GM21515 (cell line): ENCODE results near the gene SHANK1.
A peak's percentile ranks its signal among the peaks of the same experiment; 100 is the strongest.

Source experiments
- ATAC-seq: cut with Tn5 transposase; IDR thresholded peaks from one replicate; pipeline ENCODE4 v1.9.1; 2021; ENCODE audit not compliant: unreplicated experiment

Gene SHANK1

DNA sequence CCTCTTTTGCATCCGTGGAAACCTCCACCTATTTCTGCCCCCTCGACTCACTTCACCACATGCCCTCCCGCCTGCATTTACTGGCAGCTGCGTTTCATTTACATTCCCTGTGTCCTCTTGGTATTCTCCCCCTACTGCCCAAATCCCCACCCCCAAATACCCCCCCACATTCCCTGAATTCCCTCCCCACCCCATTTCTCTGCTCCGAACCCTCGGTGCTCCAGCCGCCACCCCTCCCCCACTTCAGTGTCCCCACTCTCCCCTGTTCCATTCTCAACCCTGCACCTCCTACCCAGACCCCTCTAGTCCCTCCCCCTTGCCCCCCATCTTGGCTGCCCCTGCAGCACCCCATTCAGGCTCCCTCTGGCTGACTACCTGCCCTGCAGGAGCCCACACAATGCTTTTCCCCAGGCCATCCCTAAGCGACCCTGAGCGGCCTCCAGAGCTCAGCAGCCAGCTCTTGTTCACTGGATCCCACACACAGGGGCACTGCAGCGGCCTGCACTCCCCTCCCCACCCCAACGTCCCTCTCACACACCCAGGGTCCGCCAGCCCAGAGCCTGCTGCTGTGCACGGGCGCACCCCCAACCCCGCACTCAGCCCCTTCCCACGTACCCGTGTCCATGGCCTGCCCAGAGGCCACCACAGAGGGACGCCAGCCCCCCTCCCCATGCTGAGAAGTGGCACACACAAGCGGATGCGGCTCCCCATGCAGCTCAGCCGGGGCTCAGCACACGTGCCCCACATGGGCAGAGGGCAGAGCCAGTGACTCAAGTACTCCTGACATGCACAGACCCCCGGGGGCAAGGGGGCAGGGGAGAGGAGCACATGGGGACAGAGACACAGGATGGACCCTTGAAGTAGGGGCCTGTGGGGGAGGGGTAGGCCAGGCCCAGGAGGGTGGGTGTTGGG, 26.3 kb downstream of the SHANK1 start:
- ATAC-seq, result no peak

DNA sequence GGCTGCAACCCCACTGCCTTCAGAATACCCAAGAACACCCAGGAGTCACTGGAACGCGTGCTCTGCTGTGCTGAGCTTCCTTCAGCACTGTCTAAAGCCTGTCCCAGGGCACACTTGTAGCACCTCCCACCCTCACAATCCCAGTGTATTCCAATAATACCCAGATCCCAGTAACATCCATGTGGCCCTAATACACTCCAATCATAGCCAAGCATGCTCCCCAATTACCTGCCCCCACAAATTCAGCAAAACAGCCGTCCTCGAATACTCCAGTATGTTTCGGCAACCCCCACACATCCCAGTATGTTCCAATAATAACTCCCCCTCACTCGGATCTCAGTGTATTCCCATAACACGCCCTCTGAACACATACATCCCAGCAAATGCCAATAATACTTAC, 29.2 kb downstream of the SHANK1 start:
- ATAC-seq, result no peak

DNA sequence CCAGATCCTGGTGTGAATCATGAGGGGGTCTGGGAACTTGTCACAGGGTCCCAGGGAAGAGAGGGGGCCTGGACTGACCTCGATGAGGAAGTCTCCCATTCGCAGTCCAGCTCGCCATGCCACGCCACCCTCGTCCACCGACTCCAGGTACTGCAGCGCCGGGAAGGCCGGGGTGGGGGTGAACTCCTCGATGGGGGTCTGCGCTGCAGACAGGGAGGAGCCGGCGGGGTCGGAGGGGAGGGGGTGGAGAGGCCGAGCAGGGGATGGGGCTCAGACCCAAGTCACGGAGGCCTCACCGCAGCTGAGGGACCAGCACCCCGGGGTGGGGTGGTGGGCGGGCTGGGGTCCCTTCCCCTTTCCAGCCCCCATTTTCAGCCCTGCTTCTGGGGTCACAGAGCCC, 30.8 kb downstream of the SHANK1 start:
- no peak for ATAC-seq

DNA sequence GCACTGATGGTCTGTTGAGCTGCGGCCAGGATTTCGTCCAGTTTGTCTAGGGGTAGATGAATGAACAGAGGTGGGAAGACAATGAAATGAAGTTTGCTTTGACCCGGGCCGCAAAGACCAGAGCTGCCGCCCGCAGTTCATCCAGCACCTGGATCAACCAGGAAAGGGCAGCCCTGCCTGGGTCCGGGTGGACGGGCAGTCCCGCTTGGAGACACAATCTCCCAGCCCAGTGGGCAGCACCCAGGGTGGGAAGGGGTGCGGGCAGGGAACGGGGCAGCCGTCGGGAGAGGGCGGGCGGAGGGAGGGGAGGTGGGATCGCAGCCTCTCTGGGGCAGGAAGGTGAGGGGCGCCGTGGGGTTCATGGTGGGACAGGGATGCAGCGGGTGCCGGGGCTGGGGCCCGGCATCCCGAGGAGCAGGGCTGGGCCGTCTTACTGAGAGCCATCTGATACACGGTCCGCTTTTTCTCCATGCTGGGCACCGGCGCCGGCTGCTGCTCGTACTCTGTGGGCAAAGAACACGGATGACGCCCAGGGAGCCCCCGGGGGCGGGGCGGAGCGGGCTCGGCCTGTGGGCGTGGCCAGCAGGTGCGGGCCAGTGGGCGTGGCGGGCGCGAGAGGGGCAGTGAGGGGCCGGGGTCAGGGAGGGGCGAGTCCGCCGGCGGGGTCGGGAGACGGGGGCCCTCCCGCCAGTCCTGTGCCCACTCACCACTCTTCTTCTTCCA, 33.1 kb downstream of the SHANK1 start:
- ATAC-seq, result no peak

DNA sequence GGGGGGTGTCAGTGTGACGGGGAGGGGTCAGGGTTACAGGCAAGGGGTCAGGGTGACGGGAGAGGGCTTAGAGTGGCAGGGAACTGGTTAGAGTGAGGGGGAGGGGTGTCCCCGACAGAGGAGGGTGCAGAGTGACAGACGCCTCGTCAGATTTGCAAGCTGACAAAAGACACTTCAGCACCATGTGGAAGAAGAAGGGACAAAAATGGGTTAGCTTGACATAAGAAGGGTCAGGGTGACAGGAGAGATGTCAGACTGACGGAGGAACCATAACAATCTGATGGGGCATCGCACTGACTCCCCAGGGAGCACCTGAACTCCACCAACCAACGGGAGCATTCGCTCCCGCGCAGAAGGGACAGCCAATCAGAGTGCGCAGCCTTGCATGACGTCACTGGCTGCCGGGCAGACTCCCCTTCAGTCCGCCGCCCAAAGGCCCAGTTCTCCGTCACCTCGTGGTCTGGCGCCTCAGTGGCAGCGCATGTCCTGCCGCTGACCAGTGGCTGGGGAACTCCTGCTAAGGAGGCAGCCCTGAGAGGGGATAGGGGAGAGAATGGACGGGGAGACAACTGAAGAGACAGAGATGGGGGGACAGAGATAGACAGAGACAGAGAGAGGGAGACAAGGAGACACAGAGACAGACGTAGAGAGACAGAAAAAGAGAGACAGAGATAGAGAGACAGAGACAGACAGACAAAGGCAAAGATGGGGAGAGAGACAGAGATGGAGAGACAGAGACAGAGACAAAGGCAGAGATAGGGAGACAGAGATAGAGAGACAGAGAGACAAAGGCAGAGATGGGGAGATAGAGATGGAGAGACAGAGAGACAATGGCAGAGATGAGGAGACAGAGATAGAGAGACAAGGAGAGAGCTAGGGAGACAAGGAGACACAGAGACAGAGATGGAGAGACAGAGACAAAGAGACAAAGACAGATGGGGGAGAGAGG, 40.2 kb downstream of the SHANK1 start:
- ATAC-seq, result peak; percentile 58

DNA sequence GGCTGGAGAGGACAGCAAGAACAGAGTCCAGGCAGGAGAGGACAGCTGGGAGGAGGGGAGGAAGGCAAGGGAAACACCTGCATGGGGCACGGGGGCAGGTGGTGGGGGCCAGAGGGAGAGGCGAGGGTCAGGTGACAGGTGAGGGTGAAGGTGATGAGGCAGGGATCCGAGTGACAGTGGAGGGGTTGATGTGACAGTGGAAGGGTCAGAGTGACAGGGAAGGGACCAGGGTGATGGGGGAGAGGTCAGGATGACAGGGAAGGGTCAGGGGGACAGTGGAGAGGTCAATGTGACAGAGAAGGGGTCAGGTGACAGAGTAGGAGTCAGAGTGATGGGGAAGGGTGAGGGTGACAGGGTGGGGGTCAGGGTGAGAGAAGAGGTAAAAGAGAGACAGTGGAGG, 41.3 kb downstream of the SHANK1 start:
- ATAC-seq, result no peak

DNA sequence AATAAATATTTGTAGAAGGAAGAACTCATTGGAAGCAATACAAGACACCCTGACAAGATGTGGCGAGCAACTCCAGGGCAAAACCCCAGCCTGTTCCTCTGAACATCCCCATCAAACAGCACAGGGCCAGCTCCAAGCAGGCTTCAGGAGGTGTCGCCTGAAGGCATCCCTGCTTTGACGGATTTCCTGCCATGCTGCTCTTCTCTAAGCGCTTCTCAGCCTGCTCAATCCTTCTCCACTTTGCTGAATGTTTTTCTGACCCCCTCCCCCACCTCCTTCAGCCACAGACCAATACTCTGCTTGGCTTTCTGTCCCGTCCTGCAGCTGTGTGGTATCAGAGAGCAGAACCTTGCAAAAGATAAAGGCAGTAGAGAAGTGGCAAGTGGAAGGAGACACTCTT, 42.0 kb downstream of the SHANK1 start:
- no peak for ATAC-seq

DNA sequence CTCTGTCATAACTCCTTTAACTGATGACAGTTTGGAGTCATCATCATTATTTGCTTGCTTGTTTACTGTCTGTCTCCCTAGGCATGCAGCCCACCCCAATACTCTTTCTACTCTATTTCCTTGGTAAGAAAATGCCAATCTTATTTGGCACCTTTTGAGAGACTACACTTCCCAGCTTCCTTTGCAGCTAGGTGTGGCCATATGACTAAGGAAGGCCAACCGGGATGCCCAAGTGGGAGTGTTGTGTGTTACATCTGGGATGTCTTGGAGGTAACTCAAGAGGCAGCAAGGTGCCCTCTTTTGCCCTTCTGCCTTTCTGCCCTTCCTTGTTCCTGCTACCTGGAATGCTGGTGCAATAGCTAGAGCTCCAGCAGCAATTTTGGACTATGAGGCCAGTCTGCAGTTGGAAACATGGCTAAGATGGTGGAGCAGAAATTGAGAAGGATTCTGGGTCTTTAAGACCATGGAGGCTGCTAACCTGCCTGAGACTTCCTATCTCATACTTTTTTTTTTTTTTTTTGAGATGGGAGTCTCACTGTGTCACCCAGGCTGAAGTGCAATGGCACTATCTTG, 42.9 kb downstream of the SHANK1 start:
- no peak for ATAC-seq

DNA sequence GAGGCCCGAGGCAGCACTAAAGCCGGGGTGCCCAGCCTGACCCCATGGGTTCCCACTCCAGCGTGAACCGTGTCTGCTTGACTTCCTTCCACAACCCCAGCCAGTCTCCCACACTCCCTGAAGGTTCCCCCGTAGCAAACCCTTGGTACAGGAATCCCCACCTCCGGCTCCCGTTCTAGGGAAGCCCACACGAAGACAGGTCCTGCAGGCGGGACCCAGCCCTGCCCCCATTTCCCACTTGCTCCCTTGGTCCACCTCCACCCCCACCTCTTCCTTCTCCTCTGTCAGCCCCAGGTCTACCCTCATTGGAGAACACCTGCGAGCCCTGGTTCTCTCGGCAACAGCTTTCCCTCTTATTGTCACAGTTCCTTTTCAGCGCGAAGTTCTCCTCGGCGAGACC, 46.5 kb downstream of the SHANK1 start:
- ATAC-seq, result no peak

DNA sequence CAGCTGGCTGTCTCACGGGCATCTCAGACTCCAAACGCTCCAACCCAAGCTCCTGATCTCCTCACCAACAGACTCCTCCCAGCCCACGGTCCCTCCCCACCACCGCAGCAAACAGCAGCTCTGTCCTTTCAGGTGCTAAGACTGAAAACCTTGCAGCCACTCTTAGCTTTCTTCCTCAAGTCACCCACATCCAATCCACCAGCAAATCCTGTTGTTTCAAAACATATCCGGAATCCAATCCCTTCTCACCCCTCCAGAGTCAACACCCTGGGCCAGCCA, 49.6 kb downstream of the SHANK1 start:
- ATAC-seq, result no peak

DNA sequence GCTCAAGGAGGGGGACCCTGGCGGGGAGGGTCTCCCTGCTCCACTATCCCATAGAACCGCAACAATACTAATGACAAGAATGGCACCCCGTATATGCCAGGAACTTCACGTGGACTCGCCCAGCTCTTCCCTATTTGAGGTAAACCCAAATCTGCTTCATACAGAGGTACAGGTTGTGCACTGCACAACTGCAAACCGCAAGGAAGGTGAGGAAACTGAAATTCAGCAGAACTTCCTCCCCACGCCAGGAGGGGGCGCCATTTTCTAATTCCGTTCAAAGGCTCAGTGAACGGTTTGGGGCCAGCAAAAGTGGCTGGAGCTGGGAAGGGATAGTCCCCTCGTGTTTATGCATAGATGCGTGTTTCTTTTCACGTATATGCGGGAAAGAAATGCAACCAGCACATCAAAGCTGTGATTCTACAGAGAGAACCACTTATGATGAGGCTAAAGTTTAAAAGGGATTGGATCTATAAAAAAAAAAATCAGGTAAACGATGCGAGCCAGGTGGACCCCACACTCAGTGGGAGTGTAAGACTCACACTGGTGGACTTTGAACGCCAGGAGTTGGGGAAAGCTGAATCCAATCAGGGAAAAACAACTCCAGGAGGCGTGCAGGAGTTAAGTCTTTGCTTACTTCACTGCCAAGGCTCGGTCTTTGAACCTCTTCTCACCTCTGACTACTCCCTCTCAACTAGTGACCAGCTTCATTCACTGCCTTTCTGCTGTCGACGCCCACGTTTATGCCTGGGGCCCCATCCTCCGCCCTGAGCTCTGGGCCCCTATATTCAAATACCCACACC, 50.1 kb downstream of the SHANK1 start:
- ATAC-seq, result no peak

DNA sequence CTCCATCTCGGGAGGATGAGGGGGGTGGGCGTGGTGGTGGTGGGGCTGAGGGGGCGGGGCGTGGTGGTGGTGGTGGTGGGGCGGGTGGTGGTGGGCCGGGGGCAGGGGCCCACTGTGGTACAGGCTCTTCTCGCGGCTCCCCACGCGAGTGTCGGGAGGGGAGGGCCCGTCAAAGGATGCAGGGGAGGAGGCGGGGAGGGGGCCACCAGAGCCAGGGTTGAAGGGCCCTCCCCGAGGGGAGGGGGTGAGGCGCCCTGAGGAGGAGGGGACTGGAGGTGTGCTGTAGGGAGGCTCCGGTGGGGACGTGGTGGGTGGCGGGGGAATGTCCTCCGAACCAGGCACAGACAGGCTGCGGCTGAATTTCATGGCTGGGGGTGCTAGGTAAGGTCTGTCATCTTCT, 50.7 kb downstream of the SHANK1 start:
- ATAC-seq, result no peak

DNA sequence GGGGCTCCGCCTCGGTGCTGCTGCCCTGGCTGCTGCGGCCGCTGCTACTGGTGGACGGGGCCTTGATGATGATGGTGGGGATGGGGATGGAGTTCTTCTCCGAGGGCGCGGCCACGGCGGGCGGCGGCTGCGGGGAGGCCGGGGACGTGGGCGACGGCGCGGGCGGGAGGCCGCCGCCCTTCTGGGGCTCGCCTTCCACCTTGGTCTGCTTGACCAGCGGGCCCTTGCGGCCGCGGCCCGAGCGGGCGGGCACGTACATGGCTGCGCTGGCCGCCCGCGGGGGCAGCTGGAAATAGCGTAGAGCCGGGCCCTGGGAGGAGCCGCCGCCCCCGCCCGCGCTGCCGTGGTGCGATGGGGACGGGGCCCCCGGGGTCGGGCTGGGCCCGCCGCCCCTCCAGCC, 51.2 kb downstream of the SHANK1 start:
- ATAC-seq, result no peak

DNA sequence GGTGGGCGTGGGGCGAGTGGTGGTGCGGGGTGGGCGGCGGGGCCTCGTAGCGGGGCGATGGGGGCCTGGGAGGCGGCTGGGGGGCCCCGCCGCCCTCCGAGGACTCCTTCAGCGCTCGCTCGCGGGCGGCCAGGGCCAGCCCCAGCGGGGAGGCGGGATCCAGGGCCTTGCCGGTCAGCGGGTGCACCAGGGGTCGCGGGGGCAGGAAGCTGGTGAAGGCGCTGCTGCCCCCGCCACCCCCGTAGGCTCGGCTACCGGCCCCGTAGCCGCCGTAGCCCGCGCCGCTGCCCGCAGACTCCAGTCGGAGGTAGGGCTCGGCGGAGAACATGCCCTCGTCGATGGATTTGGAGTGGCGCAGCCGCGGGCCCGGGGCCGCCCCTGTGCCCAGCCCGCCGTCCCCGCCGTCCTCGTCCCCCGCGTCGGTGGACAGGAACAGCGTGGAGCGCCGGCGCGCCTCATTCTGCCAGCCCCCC, 51.8 kb downstream of the SHANK1 start:
- no peak for ATAC-seq

DNA sequence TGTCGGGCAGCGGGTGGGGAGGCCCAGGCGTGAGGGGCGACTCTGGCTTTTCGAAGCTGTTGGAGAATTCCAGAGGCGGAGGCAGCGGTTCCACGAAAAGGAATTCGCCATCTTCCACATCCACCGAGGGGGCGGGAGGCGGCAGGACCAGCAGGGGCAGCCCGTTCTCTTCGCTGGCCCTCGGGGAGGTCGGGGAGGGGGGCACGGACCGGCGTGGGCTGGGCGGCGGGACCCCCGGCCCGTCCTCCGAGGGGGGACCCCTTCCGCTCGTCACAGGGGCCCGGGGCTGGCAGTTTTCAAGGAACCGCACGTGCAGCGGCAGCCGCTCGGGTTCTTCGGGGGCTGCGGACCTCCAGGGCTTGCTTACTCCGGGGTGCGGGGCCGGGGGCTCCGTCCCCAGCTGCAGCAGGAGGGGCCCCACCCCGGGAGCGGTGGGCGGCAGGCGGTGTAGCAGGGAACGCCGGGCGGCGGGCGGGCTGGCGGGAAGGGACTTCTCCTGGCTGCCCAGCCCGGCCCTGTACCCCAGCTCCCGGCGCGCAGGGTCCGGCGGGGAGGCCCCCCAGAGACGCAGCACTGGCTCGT, 52.3 kb downstream of the SHANK1 start:
- ATAC-seq, result no peak

DNA sequence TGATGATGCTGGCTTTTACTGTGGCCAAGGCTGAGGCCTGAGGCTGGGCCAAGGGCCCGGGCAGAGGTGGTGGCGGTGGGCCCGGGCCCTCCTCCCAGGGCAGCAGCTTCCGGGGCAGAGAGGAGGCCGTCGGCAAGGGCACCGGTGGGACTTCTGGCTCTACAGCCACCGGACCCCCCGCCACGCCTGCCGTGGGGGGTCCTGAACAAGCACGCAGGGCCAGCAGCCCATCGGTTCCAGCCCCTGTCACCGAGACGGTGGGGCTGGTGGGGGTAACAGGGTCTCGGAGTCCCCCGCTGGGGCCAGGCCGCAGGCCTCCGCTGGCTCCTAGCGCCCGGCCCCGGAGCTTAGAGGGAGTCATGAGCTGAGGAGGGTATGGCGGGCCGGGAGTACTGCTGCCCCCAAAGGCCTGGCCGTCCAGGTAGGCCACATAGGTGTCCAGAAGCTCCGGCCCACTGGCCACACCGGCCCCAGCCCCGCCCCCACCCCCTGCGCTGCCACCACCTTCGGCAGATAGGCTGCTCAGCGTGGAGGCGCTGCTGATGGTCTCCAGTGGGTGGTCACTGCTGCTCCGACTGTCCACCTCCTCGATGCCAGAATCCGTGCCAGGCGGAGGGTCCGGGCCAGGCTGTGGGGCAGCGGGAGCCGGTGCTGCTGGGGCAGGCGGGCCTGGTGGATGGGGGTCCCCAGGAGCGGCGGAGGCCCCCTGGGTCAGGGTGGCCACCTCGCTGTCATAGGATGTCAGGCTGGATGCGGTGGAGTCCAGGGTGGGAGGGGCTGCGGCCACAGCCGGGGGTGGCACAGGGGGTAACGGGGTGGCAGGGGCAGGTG, 53.0 kb downstream of the SHANK1 start:
- no peak for ATAC-seq

DNA sequence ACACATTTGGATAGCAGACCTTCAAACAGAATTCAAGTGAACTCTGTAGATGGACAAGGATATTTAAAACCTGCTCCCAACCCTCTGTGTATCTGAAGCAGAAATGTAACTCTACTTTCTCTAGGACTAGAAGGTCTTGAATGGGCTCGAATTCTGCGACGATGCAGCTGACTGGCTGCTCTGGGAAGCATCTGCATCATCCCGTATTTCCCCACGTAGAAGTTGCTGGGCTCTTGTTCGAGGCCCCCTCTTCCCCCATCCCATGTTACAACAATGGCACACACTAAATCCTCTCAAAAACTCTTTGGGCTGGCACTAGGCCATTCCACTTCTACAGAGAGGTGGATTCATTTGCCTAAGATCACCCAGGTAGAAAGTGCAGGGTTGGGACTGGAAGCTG, 55.4 kb downstream of the SHANK1 start:
- ATAC-seq, result no peak

DNA sequence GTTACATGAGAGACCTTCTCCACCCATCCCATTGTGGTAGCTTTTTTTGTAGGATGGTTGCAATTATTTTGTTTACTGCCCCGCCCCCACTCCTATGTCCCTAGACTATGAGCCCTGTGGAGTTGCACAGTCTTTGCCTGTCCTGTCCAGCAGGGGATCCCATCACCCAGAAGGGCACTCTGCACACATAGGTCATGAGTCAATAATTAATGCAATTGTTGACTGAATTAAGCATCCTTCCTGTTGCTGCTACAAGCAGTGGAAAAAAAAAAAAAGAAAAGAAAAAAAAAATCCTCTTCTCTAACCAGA, 56.2 kb downstream of the SHANK1 start:
- no peak for ATAC-seq
